ENCODE measurements around the gene SLC24A3.
A peak's percentile ranks its signal among the peaks of the same experiment; 100 is the strongest.
"Not testable (repeated sequence)": the region's sequence is repeated elsewhere in the genome, so short reads cannot be mapped to it uniquely, and the experiment has no call there.

Gene SLC24A3

DNA sequence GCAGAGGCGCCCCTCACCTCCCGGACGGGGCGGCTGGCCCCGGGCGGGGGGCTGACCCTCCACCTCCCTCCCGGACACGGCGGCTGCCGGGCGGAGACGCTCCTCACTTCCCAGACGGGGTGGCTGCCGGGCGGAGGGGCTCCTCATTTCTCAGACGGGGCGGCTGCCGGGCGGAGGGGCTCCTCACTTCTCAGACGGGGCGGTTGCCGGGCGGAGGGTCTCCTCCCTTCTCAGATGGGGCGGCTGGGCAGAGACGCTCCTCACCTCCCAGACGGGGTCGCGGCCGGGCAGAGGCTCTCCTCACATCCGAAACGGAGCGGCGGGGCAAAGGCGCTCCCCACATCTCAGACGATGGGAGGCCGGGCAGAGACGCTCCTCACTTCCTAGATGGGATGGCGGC lies 466.1 kb downstream of the SLC24A3 start:
- DNase-seq (ENCODE audit: low read depth in 2 of 2), result not testable (repeated sequence)

DNA sequence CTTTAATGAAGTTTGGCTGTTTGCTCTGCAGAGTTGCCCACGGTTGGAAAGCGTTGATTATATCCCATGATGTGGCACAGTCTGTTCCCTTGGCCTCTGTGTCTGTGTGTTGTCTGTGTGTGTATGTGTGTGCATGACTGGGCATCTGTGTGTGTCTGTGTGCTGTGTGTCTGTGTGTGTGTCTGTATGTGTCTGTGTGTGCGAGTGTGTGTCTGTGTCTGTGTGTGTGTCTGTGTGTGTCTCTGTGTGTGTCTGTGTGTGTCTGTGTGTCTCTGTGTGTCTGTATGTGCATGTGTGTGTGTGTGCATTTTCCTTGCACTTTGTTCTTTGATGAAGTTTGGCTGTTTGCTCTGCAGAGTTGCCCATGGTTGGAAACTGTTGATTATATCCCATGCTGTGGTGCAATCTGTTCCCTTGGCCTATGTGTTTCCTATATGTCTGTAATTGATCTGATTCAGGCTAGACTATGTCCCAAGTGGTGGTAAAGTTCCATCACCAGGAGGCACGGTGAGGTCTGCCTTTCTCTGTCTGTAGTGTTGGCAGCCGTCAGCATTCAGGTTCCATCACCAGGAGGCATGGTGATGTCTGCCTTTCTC lies 467.6 kb downstream of the SLC24A3 start:
- no peak for DNase-seq (ENCODE audit: low read depth in 2 of 2)

DNA sequence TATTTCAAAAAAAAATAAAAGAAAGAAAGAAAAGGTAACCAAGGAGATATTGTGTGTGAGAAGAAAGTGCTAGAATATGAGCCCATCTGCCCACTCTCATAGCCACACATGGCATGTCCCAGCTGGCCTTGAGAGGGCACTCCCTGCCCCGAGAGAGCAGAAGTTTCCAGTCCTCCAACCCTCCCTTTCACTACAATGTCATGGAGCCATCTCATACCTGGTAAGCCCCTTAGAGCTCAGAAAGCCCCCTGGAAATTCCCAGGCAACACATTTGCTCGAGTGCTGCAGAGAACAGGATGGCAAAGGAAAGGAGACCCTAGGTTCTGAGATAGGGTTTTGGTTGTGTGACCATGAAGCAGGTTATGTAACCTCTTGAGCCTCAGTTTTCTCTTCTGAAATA lies 469.8 kb downstream of the SLC24A3 start:
- no peak for DNase-seq (ENCODE audit: low read depth in 2 of 2)

DNA sequence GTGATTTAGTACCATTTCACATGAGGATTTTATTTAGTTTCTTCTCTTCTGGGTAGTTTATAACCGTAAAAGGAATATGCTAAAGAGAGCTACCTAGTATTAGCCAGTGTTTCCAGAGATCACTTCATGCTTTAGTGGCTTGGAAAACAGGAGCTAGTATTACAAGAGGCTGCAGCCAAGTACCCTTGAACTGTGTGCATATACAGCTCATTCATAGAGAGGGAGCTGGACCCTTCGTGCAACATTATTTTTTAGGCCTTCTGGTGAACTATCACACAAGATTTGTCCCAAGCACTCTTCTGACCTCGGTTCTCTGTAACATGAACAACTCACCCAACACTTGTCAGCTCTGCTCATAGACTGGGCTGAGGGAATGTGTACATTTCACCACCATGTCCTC lies 470.7 kb downstream of the SLC24A3 start:
- DNase-seq (ENCODE audit: low read depth in 2 of 2), result no peak

DNA sequence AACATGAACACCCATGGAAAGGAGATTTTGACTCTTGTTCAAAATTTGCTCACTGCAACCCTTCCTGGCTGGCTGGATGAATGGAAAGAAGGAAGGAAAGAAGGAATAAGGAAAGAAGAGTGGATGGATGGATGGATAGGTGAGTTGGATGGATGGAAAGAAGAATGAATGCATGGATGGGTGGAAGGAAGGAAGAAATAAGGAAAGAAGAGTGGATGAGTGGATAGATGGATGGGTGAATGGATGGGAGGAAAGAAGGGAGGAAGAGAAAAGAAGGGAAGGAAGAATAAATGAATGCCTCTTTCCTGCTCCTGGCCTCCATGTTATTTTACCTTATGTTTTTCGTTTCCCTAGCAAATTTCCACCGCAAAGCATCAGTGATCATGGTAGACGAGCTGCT lies 471.4 kb downstream of the SLC24A3 start:
- no peak for DNase-seq (ENCODE audit: low read depth in 2 of 2)

DNA sequence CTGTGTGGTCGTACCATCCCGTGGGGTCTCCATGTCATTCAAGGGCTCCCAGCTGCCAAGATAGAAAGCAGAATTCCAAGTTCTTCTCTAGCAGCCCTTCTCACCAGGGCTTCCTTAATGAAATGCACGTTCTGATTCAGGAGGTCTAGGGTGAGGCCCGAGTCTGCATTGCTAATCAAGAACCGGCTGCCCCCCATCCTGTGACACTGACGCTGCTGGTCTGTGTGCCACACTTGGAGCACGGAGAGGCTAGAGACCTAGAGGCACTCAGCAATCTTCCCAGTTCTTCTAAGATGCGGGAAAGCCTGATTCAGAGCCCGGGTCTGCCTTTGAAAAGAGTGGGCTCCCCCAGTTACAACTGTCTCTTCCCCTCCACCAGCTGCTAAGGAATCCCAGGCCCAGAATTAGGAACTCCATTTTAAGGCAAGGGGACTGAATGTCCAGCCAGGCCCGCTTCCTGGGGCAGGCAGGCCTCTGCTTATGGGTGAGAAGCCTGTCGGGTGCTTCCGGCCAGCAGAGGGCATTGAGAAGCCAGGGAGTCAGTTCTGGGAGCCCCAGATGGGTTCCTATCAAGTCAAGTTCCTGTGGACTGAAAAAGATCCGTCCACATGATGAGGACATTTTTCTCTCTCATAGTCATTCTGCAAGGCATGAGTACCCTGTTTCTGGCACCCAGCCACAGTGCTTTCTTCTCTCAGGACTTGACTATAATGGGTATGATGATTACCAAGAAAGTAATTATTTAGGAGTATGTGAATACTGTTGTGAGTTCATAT lies 475.8 kb downstream of the SLC24A3 start:
- no peak for DNase-seq (ENCODE audit: low read depth in 2 of 2)

DNA sequence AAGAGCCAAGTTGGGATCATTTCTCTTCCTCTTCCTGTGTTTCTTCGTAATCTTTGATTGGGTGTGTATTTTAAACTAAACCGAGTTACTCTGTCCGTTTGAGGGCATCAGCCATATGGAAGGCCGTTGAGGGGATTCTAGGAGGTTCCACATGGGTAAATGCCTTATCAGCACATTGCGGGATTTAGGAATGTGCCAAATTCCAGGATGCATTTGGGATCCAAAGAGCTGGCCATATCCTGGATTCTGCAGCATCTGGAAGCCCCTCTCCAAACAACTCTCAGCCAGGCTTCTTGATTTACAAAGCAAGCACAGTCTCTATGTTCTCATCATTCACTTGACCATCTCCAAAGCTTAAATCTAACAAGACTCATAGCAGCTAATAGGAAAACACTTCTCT lies 478.0 kb downstream of the SLC24A3 start:
- no peak for DNase-seq (ENCODE audit: low read depth in 2 of 2)

DNA sequence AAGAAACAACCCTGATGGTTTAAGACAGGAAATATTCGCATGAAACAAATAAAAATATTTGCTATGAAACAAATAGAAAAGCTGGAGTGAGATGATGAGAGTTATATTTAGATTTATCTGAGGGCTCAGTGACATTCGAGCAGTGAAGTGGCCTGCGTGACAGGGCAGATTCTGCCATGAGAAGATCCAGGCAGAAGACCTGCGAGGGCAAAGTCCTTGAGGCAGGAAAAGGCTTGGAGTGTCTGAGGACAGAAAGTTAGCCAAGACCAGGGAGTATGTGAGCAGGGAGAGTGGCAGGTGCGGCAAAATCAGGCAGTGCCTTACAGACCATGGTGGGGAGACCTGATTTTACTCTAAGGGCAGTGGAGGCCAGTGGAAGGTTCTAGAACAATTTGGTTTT lies 478.7 kb downstream of the SLC24A3 start:
- no peak for DNase-seq (ENCODE audit: low read depth in 2 of 2)

DNA sequence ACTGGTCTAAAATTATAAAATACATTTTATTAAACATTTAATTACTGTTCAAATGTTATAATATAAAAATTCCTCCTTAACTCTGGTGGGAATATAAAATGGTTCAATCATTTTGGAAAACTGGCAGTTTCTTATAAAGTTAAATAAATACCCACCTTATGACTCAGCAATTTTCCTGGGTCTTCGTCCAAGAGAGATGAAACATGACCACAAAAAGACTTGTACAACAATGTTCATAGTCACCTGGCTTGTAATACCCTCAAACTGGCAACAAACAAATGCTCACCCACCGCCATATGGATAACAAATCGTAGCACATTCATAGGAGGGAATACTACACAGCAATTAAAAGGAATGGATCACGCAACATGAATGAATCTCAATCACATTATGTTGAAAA lies 479.7 kb downstream of the SLC24A3 start:
- no peak for DNase-seq (ENCODE audit: low read depth in 2 of 2)

DNA sequence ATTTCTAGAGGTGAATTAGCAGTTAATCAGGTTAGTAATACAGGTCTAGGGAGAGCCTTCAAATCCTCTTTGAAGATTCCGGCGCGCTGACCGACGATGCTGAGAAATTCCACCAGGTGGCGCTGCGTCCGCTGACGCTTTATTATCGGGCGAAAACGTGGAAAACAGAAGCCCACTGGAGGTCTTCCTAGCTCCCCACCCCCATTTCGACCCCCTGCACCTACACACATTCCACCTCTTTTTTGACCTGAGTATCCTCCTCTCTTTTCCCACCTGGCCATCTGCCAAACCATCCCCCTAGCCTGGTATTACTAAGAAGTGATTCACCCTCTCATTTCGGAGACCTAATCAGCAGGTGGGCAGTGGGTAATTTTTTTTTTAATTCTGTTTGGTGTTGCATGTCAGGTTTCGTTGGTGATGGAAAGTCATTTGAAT lies 480.3 kb downstream of the SLC24A3 start:
- peak; percentile 9 to 27 for DNase-seq (ENCODE audit: low read depth in 2 of 2)

DNA sequence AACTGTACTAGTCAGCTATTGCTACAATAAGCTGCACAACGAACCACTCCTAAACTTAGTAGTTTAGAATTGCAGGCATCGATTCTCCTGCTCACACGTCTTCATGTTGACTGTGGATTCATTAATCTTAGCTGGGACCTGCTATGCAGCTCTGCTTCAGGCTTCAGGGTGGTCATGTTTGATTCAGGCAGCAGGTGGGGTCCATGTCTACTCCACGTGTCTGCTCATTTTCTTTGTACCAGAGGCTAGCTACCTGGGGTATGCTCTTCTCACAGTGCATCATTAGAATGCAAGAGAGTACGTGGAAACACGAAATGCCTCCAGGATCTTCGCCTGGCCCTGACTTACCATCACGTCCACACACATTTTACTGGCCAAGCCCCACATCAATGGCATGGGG lies 481.1 kb downstream of the SLC24A3 start:
- DNase-seq (ENCODE audit: low read depth in 2 of 2), result no peak

DNA sequence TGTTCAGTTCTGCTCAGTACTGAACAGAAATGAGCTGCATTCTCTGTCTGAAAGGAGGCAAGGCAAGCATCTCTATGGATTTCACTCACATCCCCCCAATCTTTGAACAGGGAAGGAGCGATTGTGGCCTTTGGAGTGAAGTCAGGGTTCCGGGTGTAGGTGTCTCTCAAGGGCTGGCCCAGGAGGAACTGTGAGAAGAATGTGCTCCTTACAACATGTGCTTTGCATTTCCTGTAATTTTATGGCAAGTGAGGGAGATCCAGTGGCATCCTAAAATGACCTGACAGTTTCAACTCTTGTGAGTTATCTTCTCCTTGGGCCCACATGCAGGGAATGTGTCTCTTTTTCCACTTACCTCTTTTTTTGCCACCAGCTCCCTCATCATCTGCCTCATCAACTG lies 482.6 kb downstream of the SLC24A3 start:
- DNase-seq (ENCODE audit: low read depth in 2 of 2), result no peak

DNA sequence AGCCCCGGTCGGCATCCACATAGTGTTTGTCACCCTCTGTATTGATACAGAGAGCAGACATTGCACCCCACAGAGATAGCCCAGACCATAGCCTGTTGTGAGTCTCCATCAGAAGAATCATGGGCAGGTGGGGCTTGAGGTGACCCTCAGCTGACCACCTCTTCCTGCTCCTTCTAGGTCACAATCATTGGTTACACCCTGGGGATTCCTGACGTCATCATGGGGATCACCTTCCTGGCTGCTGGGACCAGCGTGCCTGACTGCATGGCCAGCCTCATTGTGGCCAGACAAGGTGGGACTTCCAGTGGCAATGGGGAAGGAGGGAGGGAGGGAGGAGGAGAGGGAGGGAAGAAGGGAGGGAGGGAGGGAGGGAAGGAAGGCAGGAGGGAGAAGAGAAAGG lies 484.2 kb downstream of the SLC24A3 start:
- DNase-seq (ENCODE audit: low read depth in 2 of 2), result no peak

DNA sequence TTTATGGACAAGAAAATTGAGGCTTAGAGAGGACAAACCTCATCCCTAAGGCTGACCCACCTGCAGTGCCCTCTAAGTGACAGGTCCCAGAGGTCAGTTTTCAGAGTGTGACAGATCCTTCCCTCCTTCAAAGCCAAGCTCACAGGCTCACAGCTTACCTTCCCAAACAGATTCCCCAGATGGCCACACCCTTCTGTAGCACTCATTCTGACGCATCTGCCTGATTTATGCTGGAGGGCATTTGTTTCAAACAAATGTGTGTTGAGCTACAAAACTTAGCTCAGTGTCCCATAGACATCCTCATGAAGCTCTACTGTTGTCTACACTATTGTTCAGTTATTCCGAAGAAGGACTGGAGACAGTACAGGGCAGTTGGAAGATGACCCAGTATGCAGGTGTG lies 485.0 kb downstream of the SLC24A3 start:
- DNase-seq (ENCODE audit: low read depth in 2 of 2), result no peak

DNA sequence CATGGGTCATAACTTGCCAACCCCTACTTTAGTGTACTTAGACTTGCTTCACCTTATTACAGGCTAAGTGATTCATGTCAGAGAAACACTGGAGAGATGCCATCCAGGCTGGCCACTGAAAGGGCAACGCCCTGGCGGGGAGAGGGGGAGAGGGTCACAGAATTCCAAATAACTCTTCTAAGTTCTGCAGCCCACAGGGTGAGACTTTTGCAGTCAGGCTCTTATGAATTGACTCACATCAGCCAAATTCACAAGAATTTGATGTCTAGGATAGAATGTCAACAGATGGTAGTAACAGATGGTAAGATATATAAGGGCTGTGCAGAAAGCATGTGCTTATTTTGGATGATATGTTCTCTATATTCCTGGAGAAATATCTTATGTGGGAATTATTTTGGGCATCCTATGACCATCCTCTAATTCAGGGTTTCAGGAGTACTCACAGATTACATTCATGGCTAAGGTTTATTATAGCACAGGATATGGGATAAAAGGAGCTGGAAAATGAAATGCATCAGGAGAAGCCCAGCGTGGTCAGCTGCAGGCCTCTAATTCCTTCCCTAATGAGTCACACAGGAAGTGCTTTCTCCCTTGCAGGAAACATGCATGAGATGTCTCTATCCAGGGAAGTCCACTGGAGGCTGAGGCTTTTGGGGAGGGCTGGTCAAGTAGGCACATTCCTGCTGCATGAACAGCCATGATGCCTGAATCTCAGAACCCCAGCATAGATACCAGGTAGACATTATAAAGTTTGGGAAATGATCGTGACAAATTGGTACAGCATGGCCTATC lies 486.9 kb downstream of the SLC24A3 start:
- DNase-seq (ENCODE audit: low read depth in 2 of 2), result no peak

DNA sequence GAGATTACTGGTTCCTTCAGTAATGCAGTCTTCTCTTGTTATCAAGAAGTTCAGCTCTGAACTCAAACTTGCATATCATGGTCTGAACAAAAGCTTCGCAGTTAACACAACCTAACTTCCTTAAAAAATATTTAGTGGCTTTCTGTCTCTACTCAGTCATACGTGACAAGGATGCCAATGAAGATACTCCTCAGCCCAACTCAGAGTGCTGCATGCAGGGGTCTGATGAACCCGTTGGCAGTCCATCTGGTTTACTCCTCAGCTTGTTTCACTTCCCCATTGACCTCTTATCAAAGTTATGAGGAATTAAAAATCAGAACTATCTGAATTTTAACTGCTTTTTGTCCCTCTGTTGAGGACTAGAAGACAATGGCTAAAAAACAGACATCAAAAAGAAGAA lies 489.0 kb downstream of the SLC24A3 start:
- no peak for DNase-seq (ENCODE audit: low read depth in 2 of 2)

DNA sequence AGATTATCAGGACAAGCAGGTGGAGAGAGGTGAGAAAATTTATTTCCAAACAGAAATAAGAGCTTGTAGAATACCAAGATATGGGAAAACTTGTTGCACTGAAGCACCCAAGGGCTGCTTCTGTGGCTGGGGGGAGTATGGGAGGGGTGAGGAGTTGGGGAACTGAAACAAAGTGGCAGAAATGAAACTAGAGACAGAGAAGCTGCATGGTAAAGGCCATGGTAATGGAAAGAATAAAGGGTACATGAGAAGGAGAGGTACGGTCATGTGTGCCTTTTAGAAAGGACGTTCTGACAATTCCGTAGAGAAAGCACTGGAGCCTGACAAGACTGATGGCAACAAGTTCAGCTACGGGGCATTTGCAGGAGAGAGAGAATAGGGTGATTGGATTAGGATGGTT lies 494.0 kb downstream of the SLC24A3 start:
- no peak for DNase-seq (ENCODE audit: low read depth in 2 of 2)

DNA sequence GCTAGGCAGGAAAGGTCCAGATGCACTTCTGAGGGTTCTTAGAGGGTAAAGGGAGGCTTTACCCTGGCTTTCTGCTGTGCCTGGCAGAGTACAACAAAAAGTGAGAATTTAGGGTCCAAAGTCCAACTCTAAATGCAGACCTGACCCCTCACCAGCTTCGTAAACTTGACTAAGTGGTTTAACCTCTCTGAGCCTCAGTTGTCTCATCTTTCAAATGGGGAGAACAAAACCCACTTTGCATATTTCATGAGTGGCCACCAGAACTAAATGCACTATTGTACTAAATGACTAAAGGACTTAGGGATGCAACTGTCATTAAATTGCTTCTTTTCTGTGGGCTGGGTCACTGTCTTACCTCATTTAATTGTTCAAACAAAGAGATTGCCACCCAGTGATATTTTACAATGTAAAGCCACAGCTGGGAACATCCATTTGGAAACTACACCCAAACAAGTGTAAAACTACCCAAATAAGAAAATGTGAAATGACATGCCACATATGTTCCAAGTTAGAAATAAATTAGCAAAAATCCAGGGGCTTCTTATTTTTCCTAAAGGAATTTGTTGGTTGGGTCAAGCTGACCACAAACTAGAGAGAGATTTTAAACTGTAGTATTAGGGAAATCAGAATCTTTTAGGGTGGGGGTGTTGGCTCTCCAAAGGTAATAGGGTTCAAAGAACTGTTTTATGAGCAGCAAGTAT lies 497.3 kb downstream of the SLC24A3 start:
- DNase-seq (ENCODE audit: low read depth in 2 of 2), result no peak

DNA sequence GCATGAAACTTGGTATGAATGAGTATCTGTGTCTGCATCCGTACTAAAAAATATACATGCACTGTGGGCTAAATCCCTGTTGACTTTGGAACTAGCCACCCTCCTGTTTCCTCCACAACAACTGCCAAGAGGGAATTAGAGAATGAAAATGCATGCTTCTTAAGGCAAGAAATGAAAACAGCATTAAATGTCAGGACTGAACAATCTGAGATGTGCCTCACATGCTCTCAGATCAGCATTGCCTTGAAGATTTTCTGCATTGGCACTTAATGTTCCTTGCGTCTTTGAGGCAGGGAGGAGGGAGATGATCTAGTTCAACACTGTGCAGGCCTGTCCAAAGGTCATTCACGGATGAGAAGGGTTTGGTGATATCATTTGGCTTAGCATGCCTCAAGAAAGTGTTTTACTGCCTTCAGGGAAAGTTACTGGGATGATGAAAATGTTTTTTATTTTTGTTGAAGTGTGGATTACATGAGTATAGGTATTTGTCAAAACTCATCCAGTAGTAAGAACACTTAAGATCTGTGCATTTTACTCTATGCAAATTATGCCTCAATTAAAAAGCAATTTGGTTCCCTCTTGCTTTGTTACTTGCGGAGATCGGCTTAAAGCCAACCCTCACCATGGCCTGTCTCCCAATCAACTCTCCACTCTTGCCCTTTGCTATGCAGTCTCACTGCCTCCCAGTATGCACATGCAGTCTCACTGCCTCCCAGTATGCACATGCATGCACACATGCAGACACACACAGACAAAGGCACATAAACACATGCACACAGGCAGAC lies 498.1 kb downstream of the SLC24A3 start:
- no peak for DNase-seq (ENCODE audit: low read depth in 2 of 2)

DNA sequence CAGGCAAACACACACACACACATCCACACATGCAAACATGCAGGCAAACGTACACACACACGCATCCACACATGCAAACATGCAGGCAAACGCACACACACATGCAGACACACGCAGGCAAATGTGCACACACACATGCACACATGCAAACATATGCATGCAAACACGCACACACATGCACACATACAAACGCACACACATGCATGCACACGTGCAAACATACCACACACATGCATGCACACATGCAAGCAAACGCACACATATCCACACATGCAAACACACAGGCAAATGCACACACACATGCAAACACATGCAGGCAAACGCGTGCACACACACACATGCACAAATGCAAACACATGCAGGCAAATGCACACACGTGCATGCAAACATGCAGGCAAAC lies 498.7 kb downstream of the SLC24A3 start:
- no peak for DNase-seq (ENCODE audit: low read depth in 2 of 2)

DNA sequence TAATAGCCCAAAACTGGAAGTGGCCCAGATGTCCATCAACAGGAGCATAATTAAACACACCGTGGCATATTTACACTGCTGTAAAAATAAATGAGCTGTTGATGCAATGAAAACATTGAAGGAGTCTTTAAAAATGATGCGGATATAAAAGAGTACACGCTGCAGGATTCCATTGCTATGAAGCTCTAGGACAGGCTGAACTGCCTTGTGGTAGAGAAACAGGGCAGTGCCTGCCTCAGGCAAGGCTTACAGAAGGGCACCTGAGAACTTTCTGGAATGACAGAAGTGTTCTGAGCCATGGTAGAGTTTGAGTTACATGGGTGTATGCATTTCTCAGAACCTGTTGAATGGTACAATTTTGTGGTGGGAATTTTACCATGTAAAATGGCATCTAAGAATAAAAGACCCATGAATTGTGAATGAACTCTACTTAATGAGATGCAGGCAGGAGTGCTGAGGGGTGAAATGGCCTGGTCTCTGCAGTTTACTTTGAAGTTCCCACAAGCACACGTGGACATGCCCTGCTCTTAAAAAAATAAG lies 500.3 kb downstream of the SLC24A3 start:
- DNase-seq (ENCODE audit: low read depth in 2 of 2), result no peak

Data from stimulated activated CD8-positive, alpha-beta memory T cell treated with anti-CD3 and anti-CD28 coated beads, Interleukin-7, amount 100 ng/mL, for 1 hour (primary cell).